WTC11 (cell line): ENCODE results near the gene SRSF10. TPM values are rescaled to one million over a fixed set of nuclear protein-coding genes. Genes with fewer than 3 reads are reported as not detected.
A peak's percentile ranks its signal among the peaks of the same experiment; 100 is the strongest.

Source experiments
- ATAC-seq: fragments of 200-7000 bp; cut with Tn5 transposase; 2 replicates; pipeline ENCODE4 v1.10.0; 2021; ENCODE audit warnings: mild to moderate bottlenecking, moderate library complexity
- CTCF ChIA-PET: fragments of 300-600 bp; sonication (Branson Sonifier 250); formaldehyde crosslinking; loops from one replicate; lab custom pipeline; 2021; ENCODE audit warnings: antibody characterized with exemption; lab: Charles Lee
- POLR2A ChIA-PET: fragments of 350-600 bp; sonication (Branson Sonifier 250); formaldehyde crosslinking; loops from one replicate; lab custom pipeline; 2021; ENCODE audit warnings: antibody characterized with exemption; lab: Charles Lee
- DNase-seq: peaks from one replicate; pipeline ENCODE4 v3.0.0; 2021; ENCODE audit warnings: low spot score
- H3K27ac Mint-ChIP-seq: 2 replicates; pipeline ENCODE4 v1.8.0; 2021; ENCODE audit warnings: mixed read lengths
- H3K27me3 Mint-ChIP-seq: 2 replicates; pipeline ENCODE4 v1.8.0; 2021; ENCODE audit warnings: low read depth, mild to moderate bottlenecking, moderate library complexity, mixed read lengths
- H3K36me3 Mint-ChIP-seq: 2 replicates; pipeline ENCODE4 v1.8.0; 2021; ENCODE audit warnings: mixed read lengths
- H3K4me1 Mint-ChIP-seq: 2 replicates; pipeline ENCODE4 v1.8.0; 2022; ENCODE audit warnings: mixed read lengths
- H3K4me3 Mint-ChIP-seq: 2 replicates; pipeline ENCODE4 v1.8.0; 2021; ENCODE audit warnings: mild to moderate bottlenecking, moderate library complexity, mixed read lengths
- H3K9me3 Mint-ChIP-seq: 2 replicates; pipeline ENCODE4 v1.8.0; 2021; ENCODE audit warnings: mixed read lengths
- ATF6 ChIP-seq: sonication (generic); formaldehyde crosslinking; IDR thresholded peaks from 2 replicates; pipeline ENCODE4 v1.8.1; 2023; ENCODE audit warnings: mild to moderate bottlenecking, missing genetic modification reagents
- FOXP4 ChIP-seq: sonication (generic); formaldehyde crosslinking; IDR thresholded peaks from 2 replicates; pipeline ENCODE4 v1.8.0; 2022; ENCODE audit warnings: mild to moderate bottlenecking, missing genetic modification reagents
- MXD4 ChIP-seq: fragments of 250-450 bp; sonication (Bioruptor Pico); IDR thresholded peaks from 2 replicates; pipeline ENCODE4 v1.8.0; 2021; ENCODE audit warnings: mild to moderate bottlenecking, moderate library complexity, borderline replicate concordance
- SOX15 ChIP-seq: fragments of 250-450 bp; sonication (Bioruptor Pico); IDR thresholded peaks from 2 replicates; pipeline ENCODE4 v1.9.0; 2021; ENCODE audit warnings: mild to moderate bottlenecking
- TEAD1 ChIP-seq: sonication (generic); formaldehyde crosslinking; IDR thresholded peaks from 2 replicates; pipeline ENCODE4 v1.8.0; 2022; ENCODE audit warnings: mild to moderate bottlenecking, missing genetic modification reagents
- USF1 ChIP-seq: sonication (generic); formaldehyde crosslinking; IDR thresholded peaks from 2 replicates; pipeline ENCODE4 v1.8.0; 2022; ENCODE audit warnings: mild to moderate bottlenecking, missing genetic modification reagents
- ZNF121 ChIP-seq: sonication (generic); formaldehyde crosslinking; IDR thresholded peaks from 2 replicates; pipeline ENCODE4 v1.8.0; 2023; ENCODE audit warnings: missing genetic modification reagents
- ZNF416 ChIP-seq: fragments of 250-450 bp; sonication (Bioruptor Pico); IDR thresholded peaks from 2 replicates; pipeline ENCODE4 v1.9.0; 2021; ENCODE audit warnings: mild to moderate bottlenecking, inconsistent platforms
- total RNA-seq: library from RNA; stranded (reverse); gene quantifications from 3 replicates; pipeline ENCODE4 v1.2.3, GENCODE V29; 2021
- TF ChIP-seq, protein P1 (sequence below): sonication (generic); formaldehyde crosslinking; conservative IDR thresholded peaks from 2 replicates; pipeline ENCODE4 v1.8.1; 2023; ENCODE audit warnings: mild to moderate bottlenecking, low read depth, missing genetic modification reagents, moderate library complexity
- TF ChIP-seq, protein P2 (sequence below): fragments of 250-450 bp; sonication (Bioruptor Pico); IDR thresholded peaks from 2 replicates; pipeline ENCODE4 v1.9.0; 2021; ENCODE audit warnings: mild to moderate bottlenecking

Gene SRSF10
- total RNA-seq, 1 experiment from 2014 or later = 163 TPM

DNA sequence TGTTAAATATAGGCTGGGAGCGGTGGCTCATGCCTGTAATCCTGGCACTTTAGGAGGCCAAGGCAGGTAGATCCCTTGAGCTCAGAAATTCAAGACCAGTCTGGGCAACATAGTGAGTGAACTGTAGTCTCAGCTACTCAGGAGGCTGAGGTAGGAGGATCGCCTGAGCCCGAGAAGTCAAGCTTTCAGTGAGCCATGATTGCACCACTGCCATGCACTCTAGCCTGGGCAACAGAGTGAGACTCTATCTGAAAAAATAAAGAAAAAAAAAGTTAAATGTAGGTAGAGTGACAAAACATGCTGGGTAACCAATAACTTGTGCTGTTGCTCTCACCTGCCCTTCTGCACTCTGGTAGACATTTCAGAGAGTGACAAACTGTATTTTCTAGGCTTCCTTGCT lies 25.0 kb upstream of the SRSF10 start:
- Mint-ChIP-seq H3K27ac (no peak overlapping the region), H3K4me3 (no peak overlapping the region), H3K4me1 (peaks cover 28% of the 10 kb centered on the region), H3K9me3 (peaks cover 4% of the 10 kb centered on the region; the same call in 1 of the 2 replicates), H3K27me3 (no peaks in the 10 kb centered on the region), H3K36me3 (no peaks in the 10 kb centered on the region)
- ChIA-PET POLR2A (no interaction called here), CTCF (interaction anchor here (2.3 kb wide), 1 partner anchor 194 kb away, joined by 8 read pairs; no protein-coding TSS in a partner anchor)
- DNase-seq (no peak), ATAC-seq (no peak)
- TF ChIP-seq, protein P1, sequence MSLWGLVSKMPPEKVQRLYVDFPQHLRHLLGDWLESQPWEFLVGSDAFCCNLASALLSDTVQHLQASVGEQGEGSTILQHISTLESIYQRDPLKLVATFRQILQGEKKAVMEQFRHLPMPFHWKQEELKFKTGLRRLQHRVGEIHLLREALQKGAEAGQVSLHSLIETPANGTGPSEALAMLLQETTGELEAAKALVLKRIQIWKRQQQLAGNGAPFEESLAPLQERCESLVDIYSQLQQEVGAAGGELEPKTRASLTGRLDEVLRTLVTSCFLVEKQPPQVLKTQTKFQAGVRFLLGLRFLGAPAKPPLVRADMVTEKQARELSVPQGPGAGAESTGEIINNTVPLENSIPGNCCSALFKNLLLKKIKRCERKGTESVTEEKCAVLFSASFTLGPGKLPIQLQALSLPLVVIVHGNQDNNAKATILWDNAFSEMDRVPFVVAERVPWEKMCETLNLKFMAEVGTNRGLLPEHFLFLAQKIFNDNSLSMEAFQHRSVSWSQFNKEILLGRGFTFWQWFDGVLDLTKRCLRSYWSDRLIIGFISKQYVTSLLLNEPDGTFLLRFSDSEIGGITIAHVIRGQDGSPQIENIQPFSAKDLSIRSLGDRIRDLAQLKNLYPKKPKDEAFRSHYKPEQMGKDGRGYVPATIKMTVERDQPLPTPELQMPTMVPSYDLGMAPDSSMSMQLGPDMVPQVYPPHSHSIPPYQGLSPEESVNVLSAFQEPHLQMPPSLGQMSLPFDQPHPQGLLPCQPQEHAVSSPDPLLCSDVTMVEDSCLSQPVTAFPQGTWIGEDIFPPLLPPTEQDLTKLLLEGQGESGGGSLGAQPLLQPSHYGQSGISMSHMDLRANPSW = no peak
- TF ChIP-seq ZNF121 (CRISPR knock-in tag) = 0 out of 2 replicates have a peak, but pooled peaks have one; percentile 15

- TF ChIP-seq USF1 (no peak), FOXP4 (CRISPR knock-in tag) (no peak), MXD4 (CRISPR knock-in tag) (no peak), ATF6 (CRISPR knock-in tag) (no peak)
- TF ChIP-seq, protein P2, sequence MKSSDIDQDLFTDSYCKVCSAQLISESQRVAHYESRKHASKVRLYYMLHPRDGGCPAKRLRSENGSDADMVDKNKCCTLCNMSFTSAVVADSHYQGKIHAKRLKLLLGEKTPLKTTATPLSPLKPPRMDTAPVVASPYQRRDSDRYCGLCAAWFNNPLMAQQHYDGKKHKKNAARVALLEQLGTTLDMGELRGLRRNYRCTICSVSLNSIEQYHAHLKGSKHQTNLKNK (CRISPR knock-in tag) = no peak
- CTCF ChIA-PET = interaction anchor here (0.5 to 2.3 kb wide), 9 partner anchors 17 to 583 kb away, joined by 3 to 8 read pairs (median 3); no protein-coding TSS in a partner anchor
- Mint-ChIP-seq H3K4me1 (peaks cover 23% of the 10 kb centered on the region), H3K27me3 (no peaks in the 10 kb centered on the region), H3K4me3 (no peak overlapping the region), H3K27ac (peak overlapping the region; percentile 81), H3K36me3 (no peaks in the 10 kb centered on the region), H3K9me3 (peaks cover 4% of the 10 kb centered on the region; the same call in 1 of the 2 replicates)
- ATAC-seq = no peak
- POLR2A ChIA-PET = interaction anchor here (0.6 to 0.7 kb wide), 3 partner anchors 12 to 146 kb away, joined by 3 to 12 read pairs (median 5); no protein-coding TSS in a partner anchor
- DNase-seq = no peak
Measured at GRCh38 chr1:24004132-24004531, 24.0 kb upstream of the SRSF10 start.

- Mint-ChIP-seq H3K27ac (peak overlapping the region; percentile 81), H3K4me3 (peak overlapping the region; percentile 3), H3K27me3 (no peaks in the 10 kb centered on the region), H3K4me1 (peaks cover 29% of the 10 kb centered on the region), H3K36me3 (no peaks in the 10 kb centered on the region), H3K9me3 (peaks cover 4% of the 10 kb centered on the region; the same call in 1 of the 2 replicates)
- ATAC-seq (peak; percentile 90), DNase-seq (no peak)
- POLR2A ChIA-PET = interaction anchor here (0.7 kb wide), 2 partner anchors 43 to 206 kb away, joined by 3 read pairs; no protein-coding TSS in a partner anchor
- peak; percentile 36; the same call in 1 of the 2 replicates for TF ChIP-seq TEAD1 (CRISPR knock-in tag)
- TF ChIP-seq SOX15 = no peak
- TF ChIP-seq ZNF416 (CRISPR knock-in tag) = no peak
- CTCF ChIA-PET = interaction anchor here (0.5 to 2.3 kb wide), 10 partner anchors 18 to 584 kb away, joined by 3 to 8 read pairs (median 3); no protein-coding TSS in a partner anchor
Measured at GRCh38 chr1:24003331-24003972, 23.3 kb upstream of the SRSF10 start.
